DND-41 (cell line): ENCODE measurements around the gene SPATA18.

Experiments
- ATAC-seq: fragments of 200-7000 bp; cut with Tn5 transposase; 3 replicates; pipeline ENCODE4 v1.9.1; 2021; ENCODE audit warnings: low read depth; ENCODE audit not compliant: insufficient read depth
- DNase-seq: peaks from one replicate; pipeline ENCODE4 v3.0.0-alpha.2; 2020
- H2AFZ ChIP-seq: 2 replicates; pipeline ENCODE4 v1.6.0; 2012; ENCODE audit warnings: low read depth, low read length
- H3K27ac ChIP-seq: 2 replicates; pipeline ENCODE4 v1.5.1; 2012; ENCODE audit warnings: low read length, inconsistent platforms
- H3K27me3 ChIP-seq: fragments of 200-600 bp; sonication (generic); 2 replicates; pipeline ENCODE4 v1.6.0; 2012; ENCODE audit warnings: low read length, mild to moderate bottlenecking, inconsistent platforms; ENCODE audit not compliant: insufficient read depth, poor library complexity
- H3K36me3 ChIP-seq: 2 replicates; pipeline ENCODE4 v1.5.1; 2012; ENCODE audit warnings: low read length, inconsistent platforms; ENCODE audit not compliant: insufficient read depth
- H3K4me1 ChIP-seq: 2 replicates; pipeline ENCODE4 v1.5.1; 2012; ENCODE audit warnings: mild to moderate bottlenecking, low read length; ENCODE audit not compliant: insufficient read depth
- H3K4me2 ChIP-seq: 2 replicates; pipeline ENCODE4 v1.6.0; 2012; ENCODE audit warnings: mild to moderate bottlenecking, moderate library complexity, low read length, inconsistent platforms; ENCODE audit not compliant: insufficient read depth
- H3K4me3 ChIP-seq, 2 experiments: fragments of 200-600 bp in 1 of 2; shearing (Covaris generic) in 1 of 2; 2 replicates each; pipeline ENCODE4 v1.5.1; 2012 to 2016; ENCODE audit warnings: inconsistent platforms in 2 of 2, low read length in 2 of 2, mild to moderate bottlenecking in 2 of 2, low read depth in 1 of 2, moderate library complexity in 1 of 2
- H3K79me2 ChIP-seq: 2 replicates; pipeline ENCODE4 v1.6.0; 2012; ENCODE audit warnings: low read length, inconsistent platforms; ENCODE audit not compliant: insufficient read depth
- H3K9ac ChIP-seq: 2 replicates; pipeline ENCODE4 v1.6.0; 2012; ENCODE audit warnings: low read depth, mild to moderate bottlenecking, inconsistent platforms, low read length, moderate library complexity
- H3K9me3 ChIP-seq: 2 replicates; pipeline ENCODE4 v1.5.1; 2012; ENCODE audit warnings: low read length, moderate library complexity, mild to moderate bottlenecking, inconsistent platforms; ENCODE audit not compliant: insufficient read depth, severe bottlenecking
- H4K20me1 ChIP-seq: 2 replicates; pipeline ENCODE4 v1.6.0; 2012; ENCODE audit warnings: low read length; ENCODE audit not compliant: insufficient read depth
- CTCF ChIP-seq: IDR thresholded peaks from 2 replicates; pipeline ENCODE4 v1.5.1; 2012; ENCODE audit warnings: borderline replicate concordance, low read length, moderate library complexity, mild to moderate bottlenecking; ENCODE audit not compliant: poor library complexity, severe bottlenecking; ENCODE audit errors: extremely low read depth
- EZH2 ChIP-seq: IDR thresholded peaks from 3 replicates; pipeline ENCODE4 v1.6.1; 2012; ENCODE audit warnings: borderline replicate concordance, low read depth, mild to moderate bottlenecking, moderate library complexity, low read length, inconsistent platforms; ENCODE audit not compliant: severe bottlenecking

SPATA18 gene

GRCh38 chr4:52111995-52112394 lies 60.9 kb downstream of the SPATA18 start:
- Histone ChIP-seq H3K27ac (no peak overlapping the region), H3K4me2 (no peak overlapping the region), H3K79me2 (no peaks in the 10 kb centered on the region), H2AFZ (no peak overlapping the region), H3K4me3 (no peak overlapping the region), H3K9me3 (peaks cover 2% of the 10 kb centered on the region), H3K9ac (no peak overlapping the region), H3K4me1 (no peaks in the 10 kb centered on the region), H3K36me3 (no peaks in the 10 kb centered on the region), H4K20me1 (no peaks in the 10 kb centered on the region), H3K27me3 (no peaks in the 10 kb centered on the region)
- DNase-seq = no peak
- TF ChIP-seq CTCF (no peak), EZH2 (no peak)
- ATAC-seq = no peak

GRCh38 chr4:52112411-52112810 lies 61.3 kb downstream of the SPATA18 start:
- Histone ChIP-seq H3K36me3 (no peaks in the 10 kb centered on the region), H4K20me1 (no peaks in the 10 kb centered on the region), H3K27me3 (no peaks in the 10 kb centered on the region), H3K4me2 (no peak overlapping the region), H2AFZ (no peak overlapping the region), H3K4me3 (no peak overlapping the region), H3K9ac (no peak overlapping the region), H3K4me1 (no peaks in the 10 kb centered on the region), H3K9me3 (peaks cover 2% of the 10 kb centered on the region), H3K79me2 (no peaks in the 10 kb centered on the region), H3K27ac (no peak overlapping the region)
- TF ChIP-seq CTCF (no peak), EZH2 (no peak)
- ATAC-seq (no peak), DNase-seq (no peak)

GRCh38 chr4:52116641-52117040 lies 65.5 kb downstream of the SPATA18 start:
- Histone ChIP-seq H3K79me2 (no peaks in the 10 kb centered on the region), H3K27me3 (no peaks in the 10 kb centered on the region), H4K20me1 (no peaks in the 10 kb centered on the region), H3K4me3 (no peak overlapping the region), H3K9me3 (no peaks in the 10 kb centered on the region), H3K27ac (no peak overlapping the region), H2AFZ (no peak overlapping the region), H3K9ac (no peak overlapping the region), H3K4me2 (no peak overlapping the region), H3K36me3 (no peaks in the 10 kb centered on the region), H3K4me1 (no peaks in the 10 kb centered on the region)
- ATAC-seq (no peak), DNase-seq (no peak)
- TF ChIP-seq CTCF = no peak
- TF ChIP-seq EZH2 = no peak

- ATAC-seq (no peak), DNase-seq (no peak)
- Histone ChIP-seq H3K4me3 (no peak overlapping the region), H3K27me3 (no peaks in the 10 kb centered on the region), H3K9ac (no peak overlapping the region), H3K36me3 (no peaks in the 10 kb centered on the region), H3K27ac (no peak overlapping the region), H3K4me1 (no peaks in the 10 kb centered on the region), H3K4me2 (no peak overlapping the region), H2AFZ (no peak overlapping the region), H3K9me3 (no peaks in the 10 kb centered on the region), H3K79me2 (no peaks in the 10 kb centered on the region), H4K20me1 (no peaks in the 10 kb centered on the region)
- TF ChIP-seq EZH2 = no peak
- TF ChIP-seq CTCF = no peak
Measured at GRCh38 chr4:52126226-52126625, 75.1 kb downstream of the SPATA18 start.
